Smooth muscle cell of the umbilical artery (primary cell): ENCODE measurements around the gene COL3A1. TPM values are rescaled to one million over a fixed set of nuclear protein-coding genes. Genes with fewer than 3 reads are reported as not detected.

Source experiments
- total RNA-seq: library from RNA; depleted of rRNA; stranded (reverse); fragments of >200 nt; gene quantifications from 2 replicates; pipeline ENCODE4 v1.2.3, GENCODE V29; 2014

COL3A1 gene
- total RNA-seq: 4,191 and 14,422 TPM in 2 replicates

DNA sequence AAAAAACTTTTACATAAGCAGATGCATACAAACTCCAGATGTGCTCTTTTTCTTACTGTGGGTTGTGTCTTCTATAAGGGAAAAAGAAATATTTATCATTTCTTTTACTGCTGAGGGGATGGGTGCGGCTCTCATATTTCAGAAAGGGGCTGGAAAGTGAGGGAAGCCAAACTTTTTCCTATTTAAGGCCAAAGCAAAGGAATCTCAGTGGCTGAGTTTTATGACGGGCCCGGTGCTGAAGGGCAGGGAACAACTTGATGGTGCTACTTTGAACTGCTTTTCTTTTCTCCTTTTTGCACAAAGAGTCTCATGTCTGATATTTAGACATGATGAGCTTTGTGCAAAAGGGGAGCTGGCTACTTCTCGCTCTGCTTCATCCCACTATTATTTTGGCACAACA lies at the start of gene COL3A1:
COL3A1 (plus strand) TSS at position 210 of the 400 bp plus-strand sequence; CDS start at position 327, 117 bp downstream.

Other genes starting within 250 kb of the COL3A1 start
- gene COL5A2, start 205.4 kb downstream of the COL3A1 start, total RNA-seq: 624 and 1,671 TPM in 2 replicates